Stomach (tissue), 9 donors: ENCODE measurements around the gene TANC1. TPM values are rescaled to one million over a fixed set of nuclear protein-coding genes. Genes with fewer than 3 reads are reported as not detected.
A peak's percentile ranks its signal among the peaks of the same experiment; 100 is the strongest.

Experiments used
- DNase-seq, 2 donors: peaks; one replicate each; pipeline versions ENCODE4 v3.0.0 to v3.0.0-alpha.2; 2013 to 2019
- H3K27ac ChIP-seq, 5 donors: fragments of 200-600 bp in 4 of 5; sonication (generic) in 4 of 5; one replicate each; pipeline ENCODE4 v1.5.1; 2013 to 2019; ENCODE audit warnings: mild to moderate bottlenecking in 1 of 5, moderate library complexity in 1 of 5
- H3K27me3 ChIP-seq, 3 donors: fragments of 200-600 bp; sonication (generic); one replicate each; pipeline ENCODE4 v1.5.1; 2017 to 2019; ENCODE audit warnings: mixed run types in 1 of 3
- H3K36me3 ChIP-seq, 4 donors: fragments of 200-600 bp; sonication (generic); 1 replicate in 3 of 4; 2 replicates in 1 of 4; pipeline ENCODE4 v1.5.1; 2016 to 2019
- H3K4me1 ChIP-seq, 4 donors: fragments of 200-600 bp; sonication (generic); one replicate each; pipeline ENCODE4 v1.5.1; 2016 to 2019
- H3K4me3 ChIP-seq, 4 donors: fragments of 200-600 bp; sonication (generic) in 3 of 4; one replicate each; pipeline ENCODE4 v1.5.1; 2016 to 2019; ENCODE audit warnings: mild to moderate bottlenecking in 1 of 4
- H3K9me3 ChIP-seq, 4 donors: fragments of 200-600 bp; sonication (generic); one replicate each; pipeline ENCODE4 v1.5.1; 2016 to 2019
- EP300 ChIP-seq: sonication (generic); formaldehyde crosslinking; IDR thresholded peaks from one replicate; pipeline ENCODE4 v1.6.1; 2017; ENCODE audit warnings: antibody characterized with exemption
- POLR2A ChIP-seq, 4 donors: fragments of 450-650 bp; IDR thresholded peaks; one replicate each; pipeline ENCODE4 v1.6.1; 2016; ENCODE audit warnings: antibody characterized with exemption in 4 of 4, control low read depth in 2 of 4, mild to moderate bottlenecking in 1 of 4, moderate library complexity in 1 of 4
- POLR2AphosphoS5 ChIP-seq, 3 donors: sonication (generic); formaldehyde crosslinking; IDR thresholded peaks; one replicate each; pipeline ENCODE4 v1.6.1; 2016; ENCODE audit warnings: antibody characterized with exemption in 3 of 3
- WGBS, 5 donors: extraction: QIAGEN DNeasy Blood & Tissue Kit in 3 of 5; methylation state at CpG; one replicate each; pipeline versions ENCODE4 v1.1.5 to v1.1.7; 2013 to 2018; 5-methylcytosine and 5-hydroxymethylcytosine counted together
- intact Hi-C: fragments of 100-400 bp; cut with DNase I; formaldehyde crosslinking; loops from one replicate; pipeline ENCODE4 v1.15.1; 2023; ENCODE audit warnings: low total_unique reads
- polyA plus RNA-seq, 3 donors: library from polyadenylated mRNA; stranded (reverse); fragments of 200-250 nt; gene quantifications; one replicate each; pipeline ENCODE4 v1.2.3, GENCODE V29; 2013
- total RNA-seq, 5 donors: library from RNA; depleted of rRNA; stranded (reverse); fragments of >200 nt; gene quantifications; one replicate each; pipeline versions ENCODE4 v1.1.0 to v1.2.3, GENCODE V29; 2014 to 2016
- TF ChIP-seq, protein P1 (sequence below), 7 experiments: fragments of 450-650 bp in 4 of 7; fragments of 200-600 bp in 3 of 7; sonication (generic) in 3 of 7; IDR thresholded peaks; one replicate each; pipeline ENCODE4 v1.5.1; 2016 to 2019; ENCODE audit warnings: antibody characterized with exemption in 7 of 7, control low read depth in 2 of 7, mild to moderate bottlenecking in 1 of 7
- donor health status: healthy with polysubstance abuse.
- donor health status: Bipolar disorder and iron deficiency.
- donor health status: healthy.

Gene TANC1
- total and polyA plus RNA-seq, 8 donors = 4.9 to 59.7 (median 37.7) TPM

GRCh38 chr2:159225025-159226016, 256.9 kb downstream of the TANC1 start:
- intact Hi-C loops = no loop called here
- H3K4me1 ChIP-seq = peaks cover 0 to 7% (median 5%) of the 10 kb centered on the region in 4 donors
- H3K27me3 ChIP-seq = no peaks in the 10 kb centered on the region

GRCh38 chr2:159226059-159226461, 257.6 kb downstream of the TANC1 start:
- Histone ChIP-seq H3K27ac (peak overlapping the region in 4 of 5 donors; percentile 30 to 52 (median 47)), H3K9me3 (no peaks in the 10 kb centered on the region), H3K36me3 (peaks cover 38 to 98% (median 87%) of the 10 kb centered on the region in 4 donors), H3K27me3 (no peaks in the 10 kb centered on the region), H3K4me1 (peaks cover 0 to 7% (median 5%) of the 10 kb centered on the region in 4 donors), H3K4me3 (no peak overlapping the region)
- intact Hi-C loops = no loop called here
- peak in 1 of 2 donors; percentile 31 for DNase-seq
- TF ChIP-seq POLR2A (IDR thresholded peaks at IDR 0.05) (no peak), POLR2AphosphoS5 (IDR thresholded peaks at IDR 0.05) (no peak), EP300 (no peak)
- TF ChIP-seq, protein P1, sequence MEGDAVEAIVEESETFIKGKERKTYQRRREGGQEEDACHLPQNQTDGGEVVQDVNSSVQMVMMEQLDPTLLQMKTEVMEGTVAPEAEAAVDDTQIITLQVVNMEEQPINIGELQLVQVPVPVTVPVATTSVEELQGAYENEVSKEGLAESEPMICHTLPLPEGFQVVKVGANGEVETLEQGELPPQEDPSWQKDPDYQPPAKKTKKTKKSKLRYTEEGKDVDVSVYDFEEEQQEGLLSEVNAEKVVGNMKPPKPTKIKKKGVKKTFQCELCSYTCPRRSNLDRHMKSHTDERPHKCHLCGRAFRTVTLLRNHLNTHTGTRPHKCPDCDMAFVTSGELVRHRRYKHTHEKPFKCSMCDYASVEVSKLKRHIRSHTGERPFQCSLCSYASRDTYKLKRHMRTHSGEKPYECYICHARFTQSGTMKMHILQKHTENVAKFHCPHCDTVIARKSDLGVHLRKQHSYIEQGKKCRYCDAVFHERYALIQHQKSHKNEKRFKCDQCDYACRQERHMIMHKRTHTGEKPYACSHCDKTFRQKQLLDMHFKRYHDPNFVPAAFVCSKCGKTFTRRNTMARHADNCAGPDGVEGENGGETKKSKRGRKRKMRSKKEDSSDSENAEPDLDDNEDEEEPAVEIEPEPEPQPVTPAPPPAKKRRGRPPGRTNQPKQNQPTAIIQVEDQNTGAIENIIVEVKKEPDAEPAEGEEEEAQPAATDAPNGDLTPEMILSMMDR (IDR thresholded peaks at IDR 0.05) = no peak
- 51 to 61% (median 58%) methylated on average over 5 of the region's 5 CpGs for WGBS, 5 donors

More at GRCh38 chr2:159225025-159226016, 256.9 kb downstream of the TANC1 start:
- Histone ChIP-seq H3K9me3 (no peaks in the 10 kb centered on the region), H3K36me3 (peaks cover 42 to 98% (median 87%) of the 10 kb centered on the region in 4 donors), H3K4me3 (no peak overlapping the region), H3K27ac (peak overlapping the region in 4 of 5 donors; percentile 30 to 52 (median 47))
- no peak for DNase-seq
- 80 to 92% (median 86%) methylated on average over 24 to 26 of the region's 26 CpGs for WGBS, 5 donors
- TF ChIP-seq, protein P1 (IDR thresholded peaks at IDR 0.05) = no peak
- TF ChIP-seq POLR2A (IDR thresholded peaks at IDR 0.05) = no peak
- TF ChIP-seq EP300 = no peak

GRCh38 chr2:159226608-159227385, 258.4 kb downstream of the TANC1 start:
- Histone ChIP-seq H3K27ac (peak overlapping the region in 2 of 5 donors; percentile 26 to 49), H3K4me1 (peaks cover 0 to 7% (median 5%) of the 10 kb centered on the region in 4 donors), H3K36me3 (peaks cover 33 to 99% (median 85%) of the 10 kb centered on the region in 4 donors), H3K4me3 (no peak overlapping the region), H3K9me3 (no peaks in the 10 kb centered on the region), H3K27me3 (no peaks in the 10 kb centered on the region)
- intact Hi-C loops = no loop called here
- no peak for DNase-seq
- TF ChIP-seq, protein P1 (IDR thresholded peaks at IDR 0.05) = no peak
- no peak for TF ChIP-seq POLR2A (IDR thresholded peaks at IDR 0.05)
- TF ChIP-seq EP300 = no peak
- no peak for TF ChIP-seq POLR2AphosphoS5 (IDR thresholded peaks at IDR 0.05)

DNA sequence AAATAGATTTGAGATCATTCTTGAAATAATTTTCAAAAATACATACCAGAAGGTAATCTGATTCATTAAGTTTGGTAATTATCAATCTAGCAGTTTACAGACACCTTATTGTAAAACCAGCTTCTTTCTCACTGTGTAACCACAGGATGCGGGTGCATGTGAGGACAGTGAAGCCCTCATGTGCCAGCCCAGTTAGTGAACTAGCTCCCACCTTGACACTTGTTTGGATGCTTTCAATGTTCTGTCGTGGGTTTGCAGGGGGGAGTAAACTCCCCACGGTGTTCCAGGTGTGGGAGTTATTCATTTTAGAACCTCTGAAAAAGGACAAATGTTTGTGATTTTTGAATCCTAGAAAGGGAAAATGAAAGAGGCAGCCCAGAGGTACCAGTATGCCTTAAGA, 259.0 kb downstream of the TANC1 start:
- intact Hi-C loops = no loop called here
- H3K9me3 ChIP-seq = no peaks in the 10 kb centered on the region
- H3K4me1 ChIP-seq = peaks cover 0 to 7% (median 5%) of the 10 kb centered on the region in 4 donors
- H3K36me3 ChIP-seq = peaks cover 28 to 95% (median 81%) of the 10 kb centered on the region in 4 donors
- H3K4me3 ChIP-seq = no peak overlapping the region
- TF ChIP-seq POLR2A (IDR thresholded peaks at IDR 0.05) (no peak), EP300 (no peak), POLR2AphosphoS5 (IDR thresholded peaks at IDR 0.05) (no peak)
- TF ChIP-seq, protein P1 (IDR thresholded peaks at IDR 0.05) = no peak
- 56 to 92% (median 58%) methylated on average over 3 of the region's 3 CpGs for WGBS, 5 donors
- H3K27ac ChIP-seq = no peak overlapping the region
- no peak for DNase-seq
- H3K27me3 ChIP-seq = no peaks in the 10 kb centered on the region
